ENCODE data around the gene CNTNAP2. TPM values are rescaled to one million over a fixed set of nuclear protein-coding genes. Genes with fewer than 3 reads are reported as not detected.
A peak's percentile ranks its signal among the peaks of the same experiment; 100 is the strongest.

Gene CNTNAP2
- total RNA-seq, 1 experiment from 2014 or later, result 64.5 TPM

GRCh38 chr7:147912291-147912690 lies 1795.7 kb downstream of the CNTNAP2 start:
- Mint-ChIP-seq H3K27me3 (ENCODE audit: low read depth) (no peaks in the 10 kb centered on the region; the same call in 1 of the 2 replicates), H3K36me3 (ENCODE audit: insufficient read depth in 1 of 3, low read depth in 3 of 3) (no peaks in the 10 kb centered on the region), H3K9me3 (no peaks in the 10 kb centered on the region; a peak in 1 of 5 replicates), H3K4me1 (peaks cover 30 to 40% of the 10 kb centered on the region in 2 experiments), H3K27ac (no peak overlapping the region), H3K4me3 (no peak overlapping the region)
- no peak overlapping the region for H2BK5ac ChIP-seq (ENCODE audit: insufficient read length, low read length)
- no peak overlapping the region for H3T11ph ChIP-seq (ENCODE audit: low read length)
- H2AK5ac ChIP-seq (ENCODE audit: insufficient read length, low read length), result peak overlapping the region; percentile 35
- no peak for DNase-seq
- H3K79me1 ChIP-seq (ENCODE audit: insufficient read depth, low read depth, low read length, poor library complexity, severe bottlenecking), result no peaks in the 10 kb centered on the region
- H3K4me2 ChIP-seq (ENCODE audit: insufficient read depth, insufficient read length, low read length), result no peak overlapping the region
- no peak for TF ChIP-seq CTCF (conservative IDR thresholded peaks at IDR 0.05)
- H4K5ac ChIP-seq (ENCODE audit: insufficient read length, low read depth, low read length), result no peak overlapping the region
- no peak overlapping the region for H4K8ac ChIP-seq (replicated peaks; ENCODE audit: insufficient read length, low read depth, low read length)
- H2BK20ac ChIP-seq (ENCODE audit: low read depth, low read length, poor library complexity, severe bottlenecking), result no peak overlapping the region
- peak overlapping the region; percentile 38 for H3K18ac ChIP-seq (ENCODE audit: insufficient read length, low read depth, low read length)
- no peak overlapping the region for H3K23ac ChIP-seq (ENCODE audit: insufficient read length, low read depth, low read length)
- no peaks in the 10 kb centered on the region for H4K20me1 ChIP-seq (ENCODE audit: control insufficient read depth, insufficient read depth, insufficient read length)
- H3K9ac ChIP-seq (ENCODE audit: extremely low read depth, insufficient read length, low read length), result no peak overlapping the region
- no peak overlapping the region for H2AFZ ChIP-seq (ENCODE audit: low read length)
- H3K4ac ChIP-seq (ENCODE audit: low read depth, low read length), result no peak overlapping the region
- H2BK15ac ChIP-seq (ENCODE audit: low read depth, low read length), result no peak overlapping the region
- no CpG with 5 or more reads among the region's 2 CpGs for WGBS (ENCODE audit: extremely low coverage, insufficient read length, low lambda C conversion rate)
- no peak overlapping the region for H3K14ac ChIP-seq (ENCODE audit: insufficient read depth, low read length)
- peak overlapping the region; percentile 50 for H3K56ac ChIP-seq (ENCODE audit: insufficient read length, low read depth, low read length)
- H2BK120ac ChIP-seq (ENCODE audit: low read depth, low read length, poor library complexity, severe bottlenecking), result no peak overlapping the region
- H2BK12ac ChIP-seq (ENCODE audit: insufficient read length, low read depth, low read length), result no peak overlapping the region
- H3K9me3 ChIP-seq (ENCODE audit: control insufficient read depth, low read depth, low read length), result no peaks in the 10 kb centered on the region
- H3K4me1 ChIP-seq (ENCODE audit: insufficient read depth, low read length), result no peaks in the 10 kb centered on the region
- no peaks in the 10 kb centered on the region for H3K79me2 ChIP-seq (ENCODE audit: insufficient read depth, low read length)
- no peak overlapping the region for H3K27ac ChIP-seq (ENCODE audit: insufficient read length, low read depth, low read length)
- H4K91ac ChIP-seq (ENCODE audit: insufficient read length, low read depth, low read length), result no peak overlapping the region
- H3K23me2 ChIP-seq (ENCODE audit: insufficient read length, low read depth, low read length, poor library complexity, severe bottlenecking), result no peaks in the 10 kb centered on the region
- H3K27me3 ChIP-seq (ENCODE audit: insufficient read depth, low read length), result no peaks in the 10 kb centered on the region
